ENCODE results near the gene SMG6.

DNA sequence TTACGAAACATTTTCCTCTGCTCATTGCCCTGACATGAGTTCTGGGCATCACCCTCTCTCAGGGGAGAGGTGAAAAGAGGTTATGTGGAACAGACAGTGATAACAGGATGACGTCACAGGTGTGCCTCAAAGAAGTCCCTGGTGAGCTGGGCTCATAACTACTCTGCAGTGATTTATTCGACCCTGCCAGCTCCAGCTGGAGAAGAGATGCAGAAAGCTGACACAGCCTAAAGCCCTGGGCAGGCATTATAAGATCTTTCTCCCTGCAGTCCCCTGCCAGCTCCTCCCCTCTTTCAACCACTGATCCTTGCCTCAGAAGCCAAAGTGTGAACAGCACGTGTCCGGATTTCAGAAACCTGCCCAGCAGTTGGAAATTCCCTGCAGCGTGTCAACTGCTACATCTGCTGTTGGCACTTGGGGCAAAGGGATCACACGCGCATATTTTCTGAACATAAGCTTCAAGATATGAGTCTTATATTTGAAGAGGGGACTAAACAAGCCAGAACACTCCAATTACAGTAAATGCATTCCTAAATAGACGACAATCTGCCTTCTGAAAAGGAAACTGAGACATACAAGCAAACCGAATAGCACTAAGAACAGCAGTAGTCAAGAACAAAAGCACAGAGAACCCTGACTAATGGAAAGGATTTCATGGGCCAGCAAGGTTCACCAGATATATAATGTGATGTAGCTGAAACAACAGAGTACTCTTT lies 80.5 kb downstream of the SMG6 start:
- TF ChIP-seq, protein P1, sequence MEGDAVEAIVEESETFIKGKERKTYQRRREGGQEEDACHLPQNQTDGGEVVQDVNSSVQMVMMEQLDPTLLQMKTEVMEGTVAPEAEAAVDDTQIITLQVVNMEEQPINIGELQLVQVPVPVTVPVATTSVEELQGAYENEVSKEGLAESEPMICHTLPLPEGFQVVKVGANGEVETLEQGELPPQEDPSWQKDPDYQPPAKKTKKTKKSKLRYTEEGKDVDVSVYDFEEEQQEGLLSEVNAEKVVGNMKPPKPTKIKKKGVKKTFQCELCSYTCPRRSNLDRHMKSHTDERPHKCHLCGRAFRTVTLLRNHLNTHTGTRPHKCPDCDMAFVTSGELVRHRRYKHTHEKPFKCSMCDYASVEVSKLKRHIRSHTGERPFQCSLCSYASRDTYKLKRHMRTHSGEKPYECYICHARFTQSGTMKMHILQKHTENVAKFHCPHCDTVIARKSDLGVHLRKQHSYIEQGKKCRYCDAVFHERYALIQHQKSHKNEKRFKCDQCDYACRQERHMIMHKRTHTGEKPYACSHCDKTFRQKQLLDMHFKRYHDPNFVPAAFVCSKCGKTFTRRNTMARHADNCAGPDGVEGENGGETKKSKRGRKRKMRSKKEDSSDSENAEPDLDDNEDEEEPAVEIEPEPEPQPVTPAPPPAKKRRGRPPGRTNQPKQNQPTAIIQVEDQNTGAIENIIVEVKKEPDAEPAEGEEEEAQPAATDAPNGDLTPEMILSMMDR (IDR thresholded peaks at IDR 0.05): no peak
- TF ChIP-seq POLR2A (IDR thresholded peaks at IDR 0.05): no peak

All from esophagus squamous epithelium (tissue), 4 donors.